Prostate gland (tissue), 2 donors: ENCODE measurements around the gene C13orf42. TPM values are rescaled to one million over a fixed set of nuclear protein-coding genes. Genes with fewer than 3 reads are reported as not detected.
"Not testable (repeated sequence)": the region's sequence is repeated elsewhere in the genome, so short reads cannot be mapped to it uniquely, and the experiment has no call there.

Experiments used
- DNase-seq: peaks from one replicate; pipeline ENCODE4 v3.0.0-alpha.2; 2019; ENCODE audit warnings: low spot score
- H3K27ac ChIP-seq, 2 donors: fragments of 200-600 bp; sonication (generic); 2 replicates each; pipeline ENCODE4 v1.5.1; 2017 to 2019
- H3K27me3 ChIP-seq: fragments of 200-600 bp; sonication (generic); replicated peaks from 2 replicates; pipeline ENCODE4 v1.5.1; 2019; ENCODE audit not compliant: insufficient read depth
- H3K36me3 ChIP-seq, 2 donors: fragments of 200-600 bp; sonication (generic); 1 replicate in 1 of 2; 2 replicates in 1 of 2; pipeline versions ENCODE4 v1.5.1 to v1.8.1; 2017 to 2019
- H3K4me1 ChIP-seq: fragments of 200-600 bp; sonication (generic); replicated peaks from 2 replicates; pipeline ENCODE4 v1.5.1; 2019
- H3K4me3 ChIP-seq, 2 donors: fragments of 200-600 bp; sonication (generic); 2 replicates each; pipeline ENCODE4 v1.5.1; 2017 to 2019
- H3K9me3 ChIP-seq: fragments of 200-600 bp; sonication (generic); 2 replicates; pipeline ENCODE4 v1.5.1; 2017
- CTCF ChIP-seq, 4 experiments: fragments of 200-600 bp in 2 of 4; fragments of 450-650 bp in 2 of 4; sonication (generic) in 2 of 4; IDR thresholded peaks; 1 replicate in 3 of 4; 2 replicates in 1 of 4; pipeline ENCODE4 v1.5.1; 2016 to 2019; ENCODE audit warnings: antibody characterized with exemption in 4 of 4, mild to moderate bottlenecking in 2 of 4, moderate library complexity in 2 of 4
- POLR2A ChIP-seq: fragments of 450-650 bp; IDR thresholded peaks from one replicate; pipeline ENCODE4 v1.6.1; 2016; ENCODE audit warnings: antibody characterized with exemption, mild to moderate bottlenecking
- POLR2AphosphoS5 ChIP-seq: sonication (generic); formaldehyde crosslinking; IDR thresholded peaks from one replicate; pipeline ENCODE4 v1.6.1; 2017; ENCODE audit warnings: antibody characterized with exemption
- WGBS: methylation state at CpG from one replicate; pipeline ENCODE4 v1.1.5; 2018; 5-methylcytosine and 5-hydroxymethylcytosine counted together
- intact Hi-C: fragments of 100-400 bp; cut with DNase I; formaldehyde crosslinking; loops from one replicate; pipeline ENCODE4 v1.14.2; 2022
- total RNA-seq, 2 donors: library from RNA; depleted of rRNA; stranded (reverse); fragments of >200 nt; gene quantifications; one replicate each; pipeline ENCODE4 v1.1.0, GENCODE V29; 2016

Gene C13orf42
- total RNA-seq, 2 donors from 2014 or later: 0.57 TPM; not detected in 1

DNA sequence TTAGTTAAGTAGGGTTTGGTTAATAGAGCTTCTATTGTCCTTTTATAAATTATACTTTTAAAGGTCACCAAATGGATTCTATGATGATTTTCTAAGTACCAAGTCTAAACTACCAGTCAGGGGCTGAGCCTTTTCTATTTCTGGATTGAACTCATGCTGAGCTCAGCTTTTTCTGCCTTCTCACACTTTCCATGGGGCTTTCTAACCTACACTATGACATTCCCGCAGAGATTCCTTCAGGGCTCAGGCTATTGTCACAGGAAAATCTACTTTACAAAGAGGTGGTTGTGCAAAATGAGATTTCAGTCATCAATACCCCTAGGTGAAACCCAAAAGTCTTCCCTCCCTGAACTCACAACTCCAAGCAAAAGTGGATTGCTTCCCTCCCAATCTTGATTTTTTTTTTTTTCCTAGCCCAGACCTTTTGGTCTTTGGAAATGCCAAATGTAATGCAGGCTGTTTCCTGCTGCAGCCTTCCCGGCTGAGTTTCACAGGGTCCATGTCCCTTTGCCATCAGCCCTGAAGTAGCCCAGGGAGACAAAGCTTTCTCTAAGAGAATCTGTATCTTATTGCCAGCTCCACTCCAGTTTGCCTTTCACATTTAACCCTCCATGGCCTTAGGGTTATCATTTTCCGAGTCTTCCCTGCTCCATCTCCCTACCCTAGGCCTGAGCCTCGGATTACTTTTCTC, 13.6 kb downstream of the C13orf42 start:
- 87% methylated on average over 4 of the region's 4 CpGs for WGBS
- Histone ChIP-seq H3K4me3 (no peak overlapping the region), H3K9me3 (no peaks in the 10 kb centered on the region), H3K27ac (no peak overlapping the region), H3K27me3 (no peaks in the 10 kb centered on the region), H3K36me3 (no peaks in the 10 kb centered on the region), H3K4me1 (no peaks in the 10 kb centered on the region)
- TF ChIP-seq CTCF (IDR thresholded peaks at IDR 0.05): no peak
- no peak for TF ChIP-seq POLR2AphosphoS5
- TF ChIP-seq POLR2A: no peak
- intact Hi-C loops: no loop called here
- no peak for DNase-seq

DNA sequence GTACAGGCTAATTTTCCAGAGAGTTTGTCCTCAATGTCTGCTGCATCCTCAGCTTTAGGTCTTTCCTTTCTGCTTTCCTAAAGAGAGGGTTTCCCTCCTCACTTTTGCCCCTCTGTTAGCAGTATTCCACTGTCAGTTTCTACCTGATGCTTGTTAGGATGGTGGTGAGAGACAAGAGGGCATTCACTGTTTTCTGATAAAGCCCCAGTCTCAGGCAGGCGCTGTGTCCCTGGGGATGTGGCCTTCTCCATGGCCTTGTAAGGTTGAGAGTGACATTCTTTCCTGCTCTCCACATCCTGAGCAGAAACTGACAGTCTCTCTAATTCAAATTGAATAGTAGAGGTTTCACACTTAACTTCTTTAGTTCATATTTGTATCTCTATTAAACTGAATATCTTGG, 14.9 kb downstream of the C13orf42 start:
- no peaks in the 10 kb centered on the region for H3K27me3 ChIP-seq
- H3K4me3 ChIP-seq: no peak overlapping the region
- intact Hi-C loops: no loop called here
- H3K9me3 ChIP-seq: no peaks in the 10 kb centered on the region
- H3K36me3 ChIP-seq: no peaks in the 10 kb centered on the region
- no peak for DNase-seq
- H3K4me1 ChIP-seq: no peaks in the 10 kb centered on the region
- no peak for TF ChIP-seq CTCF (IDR thresholded peaks at IDR 0.05)
- TF ChIP-seq POLR2AphosphoS5: no peak
- no peak for TF ChIP-seq POLR2A
- H3K27ac ChIP-seq: no peak overlapping the region
- 88% methylated on average over 1 of the region's 1 CpG for WGBS

DNA sequence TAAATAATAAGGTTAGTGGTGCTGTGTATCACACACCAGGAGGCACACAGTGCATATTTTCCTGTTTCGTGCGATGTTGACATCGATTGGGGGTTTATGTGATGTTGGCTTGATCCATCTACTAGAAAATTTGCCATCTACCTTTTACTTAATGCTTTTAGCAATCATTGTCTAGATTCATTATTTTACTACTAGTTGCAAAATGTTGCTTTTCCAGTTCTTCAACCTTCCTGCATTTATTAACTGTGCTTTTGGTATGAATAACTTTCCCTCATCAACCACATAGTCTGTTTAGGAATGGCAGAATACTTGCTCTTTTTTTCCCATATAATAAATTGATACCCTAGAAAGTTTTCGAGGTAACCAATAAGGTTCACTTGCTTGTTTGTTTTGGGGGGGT, 17.5 kb downstream of the C13orf42 start:
- Histone ChIP-seq H3K36me3 (no peaks in the 10 kb centered on the region), H3K9me3 (no peaks in the 10 kb centered on the region), H3K4me3 (no peak overlapping the region), H3K4me1 (no peaks in the 10 kb centered on the region), H3K27me3 (no peaks in the 10 kb centered on the region), H3K27ac (no peak overlapping the region)
- TF ChIP-seq CTCF (IDR thresholded peaks at IDR 0.05) (no peak), POLR2AphosphoS5 (no peak), POLR2A (no peak)
- intact Hi-C loops: no loop called here
- WGBS: 53% methylated on average over 4 of the region's 4 CpGs
- no peak for DNase-seq

GRCh38 chr13:51091839-51092238, 19.2 kb downstream of the C13orf42 start:
- DNase-seq: no peak
- no peaks in the 10 kb centered on the region for H3K27me3 ChIP-seq
- no peaks in the 10 kb centered on the region for H3K9me3 ChIP-seq
- H3K36me3 ChIP-seq: no peaks in the 10 kb centered on the region
- no peaks in the 10 kb centered on the region for H3K4me1 ChIP-seq
- H3K27ac ChIP-seq: no peak overlapping the region
- WGBS: 87% methylated on average over 4 of the region's 4 CpGs
- no peak for TF ChIP-seq CTCF (IDR thresholded peaks at IDR 0.05)
- no peak for TF ChIP-seq POLR2AphosphoS5
- TF ChIP-seq POLR2A: no peak
- intact Hi-C loops: no loop called here
- H3K4me3 ChIP-seq: no peak overlapping the region

DNA sequence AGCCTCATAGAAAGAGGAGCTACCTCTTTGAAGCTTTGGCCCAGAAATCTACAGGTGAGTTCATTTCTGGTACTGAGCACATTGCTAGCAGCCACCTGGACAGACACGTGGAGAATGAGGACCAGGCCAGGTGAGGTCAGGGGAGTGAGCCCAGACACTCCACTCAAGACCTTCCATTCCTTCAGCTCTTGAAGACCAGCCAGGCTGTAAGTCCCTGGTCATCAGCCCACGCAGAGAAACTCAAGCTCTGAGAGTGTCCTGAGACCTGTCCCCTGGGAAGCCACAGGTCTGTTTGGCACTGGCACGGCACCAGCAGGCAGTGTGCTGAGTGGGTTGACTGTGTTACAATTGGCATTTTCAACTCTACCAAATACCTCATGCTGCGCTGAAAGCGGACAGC, 27.4 kb downstream of the C13orf42 start:
- no peak for DNase-seq
- TF ChIP-seq POLR2AphosphoS5: no peak
- no peak for TF ChIP-seq CTCF (IDR thresholded peaks at IDR 0.05)
- TF ChIP-seq POLR2A: no peak
- Histone ChIP-seq H3K9me3 (no peaks in the 10 kb centered on the region), H3K27ac (no peak overlapping the region), H3K36me3 (no peaks in the 10 kb centered on the region), H3K4me3 (no peak overlapping the region), H3K27me3 (no peaks in the 10 kb centered on the region), H3K4me1 (no peaks in the 10 kb centered on the region)
- intact Hi-C loops: no loop called here
- WGBS: 87% methylated on average over 5 of the region's 5 CpGs

DNA sequence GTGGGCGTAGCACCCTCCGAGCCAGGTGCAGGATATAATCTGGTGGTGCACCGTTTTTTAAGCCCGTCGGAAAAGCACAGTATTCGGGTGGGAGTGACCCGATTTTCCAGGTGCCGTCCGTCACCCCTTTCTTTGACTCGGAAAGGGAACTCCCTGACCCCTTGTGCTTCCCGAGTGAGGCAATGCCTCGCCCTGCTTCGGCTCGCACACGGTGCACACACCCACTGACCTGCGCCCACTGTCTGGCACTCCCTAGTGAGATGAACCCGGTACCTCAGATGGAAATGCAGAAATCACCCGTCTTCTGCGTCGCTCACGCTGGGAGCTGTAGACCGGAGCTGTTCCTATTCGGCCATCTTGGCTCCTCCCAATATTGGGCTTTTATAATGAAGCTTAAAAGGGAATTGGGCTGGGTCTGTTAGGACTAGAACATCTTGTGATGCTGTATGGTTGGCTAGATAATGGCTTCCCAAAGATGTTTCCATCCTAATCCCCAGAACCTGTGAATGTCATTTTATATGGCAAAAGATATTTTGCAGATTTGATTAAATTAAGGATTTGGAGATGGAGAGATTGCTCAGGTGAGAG, 30.5 kb downstream of the C13orf42 start:
- H3K27ac ChIP-seq, H3K27me3 ChIP-seq, H3K36me3 ChIP-seq, H3K9me3 ChIP-seq, DNase-seq, H3K4me3 ChIP-seq, H3K4me1 ChIP-seq, intact Hi-C loops: not testable (repeated sequence)
- WGBS: 97% methylated on average over 8 of the region's 23 CpGs
